Stimulated activated CD4-positive, alpha-beta T cell treated with anti-CD3 and anti-CD28 coated beads, Interleukin-4, amount 100 ng/mL, for 1 hour (primary cell): ENCODE measurements around the gene EEPD1.
"Not testable (repeated sequence)": the region's sequence is repeated elsewhere in the genome, so short reads cannot be mapped to it uniquely, and the experiment has no call there.

Source experiments
- DNase-seq: peaks from one replicate; pipeline ENCODE4 v3.0.0-alpha.2; 2020

EEPD1 gene

DNA sequence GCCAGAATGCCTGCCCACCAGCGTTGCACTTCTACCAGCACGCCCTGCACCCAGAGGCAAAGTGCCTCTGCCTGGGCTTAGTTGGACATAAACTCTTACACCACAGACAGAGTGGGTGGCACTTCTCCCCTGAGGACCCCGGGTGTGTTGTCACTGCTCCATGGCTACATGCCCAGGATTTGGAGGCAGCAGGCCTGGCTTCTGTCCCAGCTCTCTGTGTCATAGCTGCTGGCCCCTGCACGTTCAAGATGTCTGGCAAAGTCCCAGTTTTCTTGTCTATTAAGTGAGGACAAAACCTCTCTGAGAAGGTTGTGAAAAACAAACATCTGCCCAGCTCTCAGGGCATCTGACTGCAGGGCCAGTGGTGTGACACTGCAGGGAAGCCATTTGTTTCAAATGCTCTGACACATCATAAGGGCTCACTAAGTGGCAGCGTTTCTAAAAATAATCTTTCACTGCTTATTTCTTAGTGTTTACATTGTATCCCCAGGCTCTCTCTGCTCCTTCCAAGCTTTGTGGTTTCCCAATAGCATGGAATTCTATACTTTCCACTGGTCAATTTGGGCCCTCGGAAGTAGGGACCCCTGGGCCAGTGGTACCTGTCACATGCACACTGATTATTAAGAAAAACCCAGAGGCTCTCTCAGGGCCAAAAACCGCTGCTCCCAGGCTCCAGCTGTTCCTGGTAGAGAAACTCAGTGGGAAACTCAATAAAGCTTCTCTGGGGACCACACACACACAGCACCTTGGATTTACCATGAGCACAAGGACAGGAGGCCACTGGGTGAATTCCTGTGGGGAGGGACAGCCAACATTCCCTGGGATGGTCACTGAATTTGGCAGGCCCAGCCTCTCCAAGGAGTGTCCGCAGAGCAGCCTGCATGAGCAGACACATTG lies 150.4 kb downstream of the EEPD1 start:
- DNase-seq, result no peak

DNA sequence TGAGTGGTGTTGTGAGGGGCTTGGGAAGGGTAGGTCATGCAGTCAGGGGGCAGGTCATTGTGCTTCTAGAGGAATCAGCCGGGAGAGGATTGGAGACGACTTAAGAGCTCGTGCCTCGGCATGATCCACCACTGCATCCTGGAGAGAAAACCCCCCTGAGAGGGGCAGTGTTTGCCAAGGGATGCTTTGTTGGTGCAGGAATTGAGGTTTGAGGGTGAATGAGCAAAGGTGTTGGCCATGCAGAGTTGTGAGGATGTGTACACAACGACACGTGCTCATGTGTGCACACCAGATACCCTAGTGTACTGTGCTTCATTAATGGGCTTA lies 151.0 kb downstream of the EEPD1 start:
- DNase-seq, result no peak

DNA sequence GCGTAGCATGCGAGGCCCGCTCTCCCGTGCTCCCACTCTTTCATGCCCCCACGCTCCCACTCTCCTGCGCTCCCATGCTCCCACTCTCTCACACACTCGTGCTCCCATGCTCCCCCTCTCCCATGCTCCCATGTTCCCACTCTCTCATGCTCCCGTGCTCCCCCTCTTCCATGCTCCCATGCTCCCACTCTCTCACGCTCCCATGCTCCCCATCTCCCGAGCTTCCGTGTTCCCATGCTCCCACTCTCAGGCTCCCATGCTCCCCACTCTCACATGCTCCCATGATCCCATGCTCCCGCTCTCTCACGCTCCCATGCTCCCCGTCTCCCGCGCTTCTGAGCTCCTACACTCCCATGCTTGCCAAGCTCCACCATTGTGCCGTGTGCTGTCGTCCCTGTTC lies 152.2 kb downstream of the EEPD1 start:
- DNase-seq, result no peak

DNA sequence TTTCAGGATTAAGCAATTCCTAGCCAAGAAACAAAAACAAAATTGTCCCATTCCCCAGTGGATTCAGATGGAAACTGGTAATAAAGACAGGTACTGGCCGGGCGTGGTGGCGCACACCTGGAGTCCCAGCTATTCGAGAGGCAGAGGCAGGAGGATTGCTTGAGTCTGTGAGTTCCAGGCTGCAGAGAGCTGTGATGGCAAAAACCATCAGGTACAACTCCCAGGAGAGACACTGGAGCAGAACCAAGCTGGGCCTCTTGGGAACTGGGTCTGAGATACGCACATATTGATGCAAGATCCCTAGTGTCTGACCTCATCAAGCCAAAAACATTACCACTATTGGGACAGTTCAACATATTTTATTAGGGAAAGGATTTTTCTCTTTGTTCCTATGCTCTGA lies 152.6 kb downstream of the EEPD1 start:
- DNase-seq, result no peak

DNA sequence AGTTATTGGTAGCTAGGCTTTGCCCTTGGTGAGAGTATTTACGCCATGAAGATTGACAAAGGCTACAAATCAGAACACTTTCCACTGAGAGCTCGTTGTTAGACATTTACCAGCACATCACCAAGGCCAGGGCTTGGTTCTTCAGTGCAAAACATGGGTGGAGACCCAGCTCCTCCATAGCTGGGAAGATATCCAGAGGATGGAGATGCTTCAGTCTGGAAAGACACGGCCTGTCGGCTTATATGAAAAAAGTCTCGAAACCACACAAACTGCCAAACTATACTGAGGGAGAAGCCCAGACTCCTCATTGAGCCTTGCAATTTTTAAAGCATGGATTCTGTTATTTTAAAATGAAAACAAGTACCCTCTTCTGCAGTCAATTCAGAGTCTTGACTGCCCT lies 153.2 kb downstream of the EEPD1 start:
- no peak for DNase-seq

DNA sequence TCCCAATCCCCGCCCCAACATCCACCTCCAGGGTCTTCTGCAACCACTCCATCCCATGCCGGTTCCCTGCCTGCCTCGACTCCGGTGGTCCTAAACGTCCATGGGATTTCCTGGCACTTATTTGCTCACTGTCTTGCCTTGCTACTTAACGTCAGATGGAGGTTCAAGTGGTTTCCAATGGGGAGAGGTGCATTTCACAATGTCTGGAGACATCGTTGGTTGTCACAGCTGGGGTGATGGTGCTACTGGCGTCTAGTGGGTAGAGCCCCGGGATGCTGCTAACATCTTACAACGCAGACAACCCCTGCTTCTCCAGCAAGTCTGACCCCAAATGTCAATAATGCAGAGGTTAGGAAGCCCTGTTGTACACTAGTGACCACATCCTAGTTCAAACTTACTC lies 153.7 kb downstream of the EEPD1 start:
- no peak for DNase-seq

DNA sequence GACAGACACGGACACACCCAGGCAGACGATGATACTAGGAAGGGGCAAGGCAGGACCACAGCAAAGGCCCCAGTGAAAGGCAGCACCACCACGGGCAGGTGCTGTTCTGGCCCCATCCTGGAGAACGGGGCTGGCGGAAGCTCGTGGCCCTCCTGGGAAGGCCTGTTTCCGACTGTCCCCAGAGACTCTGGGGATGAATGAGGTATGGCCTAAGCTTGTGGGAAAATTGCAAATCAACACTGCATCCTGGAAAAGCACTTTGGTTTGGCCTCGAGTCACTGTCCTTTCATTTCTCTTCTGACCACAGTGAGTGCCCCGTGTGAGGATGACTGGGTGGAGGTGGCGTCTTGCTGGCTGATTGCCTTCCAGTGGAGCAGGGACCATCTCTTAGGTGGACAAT lies 155.0 kb downstream of the EEPD1 start:
- no peak for DNase-seq

DNA sequence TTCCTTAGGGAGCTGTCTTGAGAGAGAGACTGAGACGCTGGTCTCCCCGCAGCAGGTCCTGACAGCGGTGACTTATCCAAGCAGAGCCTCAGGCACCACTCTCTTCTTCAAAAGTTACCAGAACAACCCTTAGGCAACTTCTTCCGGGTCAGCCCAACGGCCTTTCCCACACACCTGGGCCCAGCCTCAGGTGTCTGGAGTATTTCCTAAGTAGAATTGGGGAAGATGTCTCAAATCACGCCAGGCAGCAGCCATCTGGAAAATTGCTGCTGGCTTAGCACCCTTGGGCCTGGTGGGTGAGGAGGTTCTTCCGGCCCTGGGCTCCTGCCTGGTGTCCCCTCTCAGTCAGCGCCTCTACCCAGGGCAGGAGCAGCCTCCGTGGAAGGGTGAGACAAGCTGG lies 156.2 kb downstream of the EEPD1 start:
- no peak for DNase-seq

DNA sequence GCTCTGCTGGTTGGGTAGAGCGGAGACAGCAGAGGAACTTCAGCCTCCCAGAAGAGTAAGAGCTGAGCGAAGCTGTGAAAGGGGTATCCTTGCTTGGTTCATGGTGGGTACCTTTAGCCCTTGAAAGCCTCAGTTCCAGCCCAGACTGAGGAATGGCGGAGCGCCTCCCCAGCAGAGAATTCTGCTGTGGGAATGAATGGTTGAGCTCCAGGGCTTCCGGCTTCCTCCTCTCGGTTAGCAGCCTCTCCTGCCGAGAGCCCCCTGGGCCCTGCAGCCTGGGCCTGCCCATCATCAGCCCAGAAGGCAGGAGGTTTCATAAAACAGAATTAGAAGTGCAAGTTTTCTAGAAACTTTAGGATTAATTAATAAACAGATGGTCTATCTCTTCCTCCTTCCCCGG lies 156.7 kb downstream of the EEPD1 start:
- no peak for DNase-seq

DNA sequence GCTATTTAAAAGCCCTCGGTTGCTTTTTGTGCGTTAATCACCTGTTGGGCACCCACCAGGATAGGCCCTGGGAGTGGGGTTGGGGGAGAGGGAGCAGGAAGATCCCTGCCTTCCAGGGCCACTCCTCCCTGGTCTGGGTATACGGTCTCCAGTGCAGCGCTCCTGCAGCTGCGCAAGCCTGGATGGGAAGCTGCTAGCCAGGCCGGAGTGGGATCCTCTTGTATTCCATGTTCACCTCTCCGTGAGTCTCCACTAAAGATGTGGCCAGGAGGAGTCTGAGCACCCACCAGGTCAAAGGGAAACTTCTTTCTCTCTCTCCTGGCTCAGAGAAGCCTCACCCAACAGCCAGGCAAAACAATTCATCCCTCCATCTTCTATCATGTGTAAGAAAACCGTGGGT lies 157.8 kb downstream of the EEPD1 start:
- no peak for DNase-seq

DNA sequence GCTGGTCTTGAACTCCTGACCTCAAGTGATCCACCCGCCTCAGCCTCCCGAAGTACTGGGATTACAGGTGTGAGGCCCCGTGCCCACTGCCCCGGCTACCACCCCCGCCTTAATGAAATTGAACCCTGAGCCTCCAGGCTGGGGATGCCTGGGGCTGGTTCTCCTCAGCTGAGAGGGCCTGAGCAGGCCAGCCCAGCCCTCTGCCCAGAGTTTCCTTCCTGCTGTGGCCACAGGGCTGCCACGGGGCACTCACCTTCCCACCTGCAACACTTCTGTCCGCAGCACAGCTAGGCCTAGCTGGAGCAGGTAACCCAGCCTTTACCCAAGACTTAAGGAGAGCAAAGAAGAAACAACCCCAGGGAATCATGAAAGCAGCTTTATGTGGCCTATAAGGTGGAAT lies 158.5 kb downstream of the EEPD1 start:
- no peak for DNase-seq

DNA sequence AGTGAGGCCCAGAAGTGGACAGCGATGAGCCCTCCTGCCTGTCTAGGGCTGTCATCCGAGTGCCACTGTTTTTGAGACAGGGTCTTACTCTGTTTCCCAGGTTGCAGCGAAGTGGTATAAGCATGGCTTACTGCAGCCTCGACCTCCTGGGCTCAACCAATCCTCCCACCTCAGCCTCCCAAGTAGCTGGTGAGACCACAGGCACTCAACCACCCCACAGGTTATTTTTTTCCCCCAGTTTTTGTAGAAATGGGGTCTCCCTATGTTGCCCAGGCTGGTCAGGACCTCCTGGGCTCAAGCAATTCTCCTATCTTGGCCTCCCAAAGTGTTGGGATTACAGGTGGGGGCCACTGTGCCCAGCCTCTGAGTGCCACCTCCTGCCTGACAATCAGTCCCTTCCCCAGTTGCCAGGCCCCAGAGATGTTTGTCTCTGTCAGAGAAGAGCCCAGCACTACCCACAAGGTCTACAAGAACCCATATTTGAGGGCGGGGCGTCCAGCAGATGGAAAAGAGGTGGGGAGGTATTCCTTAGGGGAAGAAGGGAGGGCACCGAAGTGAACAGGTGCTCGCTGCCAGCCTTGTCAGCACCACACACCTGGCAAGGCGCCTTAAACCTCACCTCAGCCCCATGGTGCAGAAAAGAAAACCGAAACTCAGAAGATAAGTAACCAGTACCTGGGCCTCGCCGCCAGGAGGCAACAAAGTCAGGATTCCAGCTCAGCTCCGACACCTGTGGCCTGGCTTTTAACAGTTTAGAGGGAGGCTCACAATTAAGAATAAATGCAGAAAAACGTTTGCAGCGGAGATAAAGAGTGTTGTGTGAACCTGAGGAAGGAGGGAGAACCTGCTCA lies 159.2 kb downstream of the EEPD1 start:
- DNase-seq, result peak; percentile 22

DNA sequence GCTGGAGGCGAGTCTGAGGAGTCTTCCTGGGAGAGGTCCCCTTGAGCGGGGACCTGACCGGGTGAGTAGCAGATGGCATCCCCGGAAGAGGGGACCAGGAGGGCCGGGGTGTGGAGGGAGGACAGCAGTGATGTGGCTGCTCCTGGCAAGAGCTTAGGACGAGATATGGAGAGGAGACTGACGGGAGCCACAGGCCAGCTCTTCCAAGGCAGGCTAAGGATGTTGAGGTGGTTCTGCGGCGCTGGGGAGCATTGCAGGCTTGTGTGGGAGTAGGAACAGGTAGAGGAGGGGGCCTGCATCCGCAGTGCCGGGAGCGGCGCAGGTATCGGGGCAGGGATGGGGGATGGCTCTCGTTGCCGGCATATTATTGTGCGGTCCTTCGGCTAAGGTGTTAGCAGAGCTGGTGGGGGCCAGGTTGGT lies 159.9 kb downstream of the EEPD1 start:
- no peak for DNase-seq

DNA sequence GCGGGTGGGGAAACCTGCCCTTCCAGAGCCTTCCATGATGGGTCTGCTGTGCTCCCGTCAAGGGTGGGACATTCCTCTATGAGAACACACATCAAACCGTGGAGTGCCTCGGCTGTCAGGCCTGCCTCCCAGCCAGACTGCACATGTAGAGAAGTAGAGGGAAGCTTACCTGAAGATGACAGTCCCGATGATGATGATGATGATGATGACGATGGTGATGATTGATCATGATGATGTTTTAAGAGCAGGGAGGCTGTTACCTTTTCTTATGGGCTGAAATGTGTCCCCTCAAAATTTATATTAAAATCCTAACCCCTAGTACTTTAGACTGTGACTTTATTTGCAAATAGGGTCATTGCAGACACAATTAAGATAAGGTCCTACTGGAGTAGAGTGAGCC lies 160.6 kb downstream of the EEPD1 start:
- no peak for DNase-seq

DNA sequence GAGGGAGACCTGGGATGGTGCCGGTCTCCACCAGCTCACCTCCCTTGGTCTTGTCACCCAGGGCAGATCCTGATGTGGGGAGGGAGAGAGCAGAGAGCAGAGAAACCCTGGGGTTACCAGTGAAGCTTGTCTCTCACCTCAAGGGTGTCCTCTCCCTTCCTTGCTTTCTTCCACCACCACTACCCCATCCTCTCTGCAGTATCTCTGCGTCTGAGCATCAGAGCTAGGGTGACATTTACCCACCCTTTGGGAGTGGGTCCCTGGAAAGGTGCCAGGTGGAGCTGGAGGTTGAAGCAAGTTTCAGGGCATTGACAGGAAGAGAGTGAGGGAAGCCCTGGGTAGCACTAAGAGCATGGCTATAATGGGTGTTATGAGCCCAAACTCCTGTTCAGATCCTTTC lies 161.4 kb downstream of the EEPD1 start:
- no peak for DNase-seq

DNA sequence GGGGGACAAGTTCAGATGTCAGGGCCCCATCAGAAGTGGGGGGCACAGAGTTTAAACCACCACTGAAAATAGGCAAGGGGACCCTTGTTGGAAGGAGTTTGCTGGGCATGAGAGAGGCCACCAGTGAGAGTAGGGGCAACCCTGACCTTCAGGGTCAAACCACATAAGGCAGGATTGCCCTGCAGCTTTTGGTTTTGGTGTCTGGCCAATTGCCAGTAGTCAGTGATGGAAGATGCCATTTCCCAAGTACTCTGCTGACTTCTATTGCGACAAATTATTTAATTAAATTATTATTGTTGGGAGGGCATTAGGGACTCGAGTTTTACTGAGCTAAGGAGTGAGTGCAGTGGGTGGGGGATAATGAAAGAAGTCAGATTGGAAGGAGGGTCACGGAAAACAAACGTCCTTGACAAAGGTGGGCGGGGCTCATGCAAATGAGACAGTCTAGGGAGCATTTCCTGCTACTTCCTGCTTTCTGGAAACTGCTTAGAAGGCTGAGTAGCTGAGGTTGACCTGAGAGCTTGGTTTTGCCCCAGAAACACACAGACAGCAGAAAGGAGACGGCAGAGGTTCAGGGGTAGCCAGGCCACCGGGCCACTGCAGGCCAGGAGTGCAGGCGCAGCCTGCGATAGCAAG lies 162.4 kb downstream of the EEPD1 start:
- DNase-seq, result no peak

DNA sequence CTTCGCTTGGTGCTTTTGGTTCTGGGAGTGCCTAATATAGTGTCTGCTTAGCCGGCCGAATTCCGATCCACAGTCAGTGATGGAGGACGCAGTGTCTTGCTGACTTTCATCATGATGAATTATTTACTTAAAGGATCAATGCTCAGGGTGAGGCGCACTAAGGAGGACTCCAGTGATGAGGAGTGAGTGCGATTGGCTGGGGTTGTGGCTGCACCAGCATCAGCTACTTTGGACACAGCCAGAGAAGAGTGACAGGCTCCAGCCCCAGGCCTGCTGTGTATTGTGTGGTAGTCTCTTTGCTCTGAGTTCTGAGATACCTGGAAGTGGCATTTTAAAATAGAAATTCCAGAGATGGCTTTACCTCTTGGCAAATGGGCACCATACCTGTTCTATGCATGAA lies 163.3 kb downstream of the EEPD1 start:
- no peak for DNase-seq

DNA sequence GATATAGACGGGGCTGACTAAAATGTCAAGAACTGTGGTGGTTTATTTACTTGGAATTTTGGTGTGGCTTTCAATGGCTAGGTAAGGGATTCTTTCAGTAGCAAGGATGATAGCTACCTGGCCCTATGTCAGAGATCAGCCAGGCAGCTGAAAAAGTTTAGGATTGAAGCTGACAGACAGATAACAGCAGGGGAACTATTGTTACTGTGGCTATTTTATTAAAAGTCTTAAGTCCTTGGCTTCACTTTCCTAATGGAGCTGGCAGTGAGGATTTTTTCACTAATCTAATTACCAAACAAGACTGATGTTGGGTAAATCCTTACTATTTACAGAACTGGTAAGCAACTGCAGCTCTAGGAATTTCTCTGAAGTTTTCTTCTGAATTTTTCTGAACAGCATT lies 164.2 kb downstream of the EEPD1 start:
- DNase-seq, result no peak

DNA sequence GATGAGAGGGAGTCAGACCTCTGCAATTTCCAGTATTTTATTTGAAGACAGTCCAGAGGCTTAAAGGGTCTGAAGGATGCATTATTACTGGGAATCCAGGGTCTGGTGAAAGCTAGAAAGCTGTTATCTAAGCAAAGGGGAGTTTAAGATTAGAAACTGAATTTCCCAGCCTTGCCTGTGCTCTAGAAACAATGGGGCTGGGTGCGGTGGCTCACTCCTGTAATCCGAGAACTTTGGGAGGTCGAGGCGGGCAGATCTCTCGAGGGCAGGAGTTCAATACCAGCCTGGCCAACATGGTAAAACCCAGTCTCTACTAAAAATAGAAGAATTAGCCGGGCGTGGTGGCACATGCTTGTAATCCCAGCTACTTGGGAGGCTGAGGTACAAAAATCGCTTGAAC lies 165.1 kb downstream of the EEPD1 start:
- DNase-seq, result no peak

DNA sequence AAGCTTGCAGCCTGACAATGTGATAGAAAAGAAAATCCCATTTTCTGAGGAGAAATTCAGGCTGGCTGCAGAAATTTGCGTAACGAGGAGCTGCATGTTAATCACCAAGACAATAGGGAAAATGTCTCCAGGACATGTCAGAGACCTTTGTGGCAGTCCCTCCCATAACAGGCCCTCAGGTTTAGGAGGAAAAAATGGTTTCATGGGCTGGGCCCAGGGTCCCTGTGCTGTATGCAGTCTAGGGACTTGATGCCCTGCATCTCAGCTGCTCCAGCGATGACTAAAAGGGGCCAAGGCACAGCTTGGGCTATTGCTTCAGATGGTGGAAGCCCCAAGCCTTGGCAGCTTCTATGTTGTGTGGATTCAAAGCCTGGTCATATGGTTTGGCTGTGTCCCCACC lies 168.2 kb downstream of the EEPD1 start:
- DNase-seq, result not testable (repeated sequence)

DNA sequence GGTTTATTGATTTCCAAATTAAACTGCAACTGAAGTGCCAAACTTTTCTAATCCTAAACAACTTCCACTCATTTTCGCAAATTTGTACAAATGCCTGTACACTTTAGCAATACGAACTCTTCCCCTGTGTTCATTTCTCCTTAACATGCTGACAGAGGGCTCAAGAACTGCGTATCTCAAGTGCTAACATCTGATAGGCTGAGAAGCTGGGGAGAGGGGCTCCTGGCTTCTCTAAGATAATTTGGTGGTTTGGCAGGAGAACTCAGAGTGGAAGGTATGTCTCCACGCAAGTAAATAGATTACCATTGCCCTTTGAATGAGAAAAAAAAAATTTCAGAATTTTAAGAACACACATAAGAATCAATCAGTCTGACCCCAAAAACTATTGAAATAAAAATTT lies 183.3 kb downstream of the EEPD1 start:
- DNase-seq, result no peak

DNA sequence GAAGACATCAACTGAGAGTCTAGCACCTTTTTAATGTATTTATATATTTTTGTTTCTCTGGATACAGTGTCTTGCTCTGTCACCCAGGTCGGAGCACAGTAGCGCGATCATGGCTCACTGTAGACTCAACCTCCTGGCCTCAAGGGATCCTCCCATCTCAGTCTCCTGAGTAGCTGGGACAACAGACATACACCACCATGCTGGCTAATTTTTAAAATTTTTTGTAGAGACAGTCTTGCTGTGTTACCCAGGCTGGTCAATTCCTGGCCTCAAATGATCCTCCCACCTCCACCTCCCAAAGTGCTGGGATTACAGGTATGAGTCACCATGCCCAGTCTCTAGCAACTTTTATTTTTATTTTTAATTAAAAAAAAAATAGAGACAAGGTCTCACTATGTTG lies 185.2 kb downstream of the EEPD1 start:
- no peak for DNase-seq

DNA sequence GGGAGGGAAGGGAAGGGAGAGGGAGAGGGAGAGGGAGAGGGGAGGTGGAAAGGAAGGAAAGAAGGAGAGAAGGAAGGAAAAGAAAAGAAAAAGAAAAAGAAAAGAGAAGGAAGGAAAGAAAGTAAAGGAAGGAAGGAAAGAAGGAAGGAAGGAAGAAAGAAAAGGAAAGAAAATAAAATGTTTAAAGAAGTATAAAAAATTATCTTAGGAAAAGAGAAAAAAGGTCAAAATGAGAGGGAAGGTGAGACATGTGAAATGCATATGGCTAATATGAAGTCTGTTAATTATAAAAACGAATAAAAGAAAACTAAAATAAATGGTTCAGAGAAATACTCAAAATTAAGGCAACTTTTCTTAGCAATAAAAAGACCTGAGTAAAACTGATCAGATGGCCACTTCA lies 190.5 kb downstream of the EEPD1 start:
- DNase-seq, result no peak

DNA sequence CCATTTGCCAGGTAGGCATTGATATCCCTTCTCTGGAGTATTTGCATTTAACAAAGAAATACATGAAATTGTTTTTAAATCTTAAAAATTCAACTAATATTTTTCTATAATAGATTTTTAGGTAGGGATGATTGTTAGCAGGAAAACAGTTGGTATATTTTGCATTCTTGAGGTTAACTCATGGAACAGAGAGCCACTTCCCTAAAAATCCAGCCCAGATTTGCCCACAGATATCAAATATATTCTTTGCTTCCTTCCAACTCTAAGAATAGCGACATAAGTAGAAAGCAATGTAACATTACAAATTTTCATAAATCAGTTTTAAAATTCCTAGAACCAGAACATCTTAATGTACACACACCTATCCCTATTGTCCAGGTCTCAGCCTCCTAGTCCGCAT lies 191.6 kb downstream of the EEPD1 start:
- no peak for DNase-seq
